Activated CD4-positive, alpha-beta T cell treated with anti-CD3 and anti-CD28 coated beads for 1 hour (primary cell): ENCODE measurements around the gene MED27.

Experiments
- DNase-seq: peaks from one replicate; pipeline ENCODE4 v3.0.0-alpha.2; 2020

MED27 gene

DNA sequence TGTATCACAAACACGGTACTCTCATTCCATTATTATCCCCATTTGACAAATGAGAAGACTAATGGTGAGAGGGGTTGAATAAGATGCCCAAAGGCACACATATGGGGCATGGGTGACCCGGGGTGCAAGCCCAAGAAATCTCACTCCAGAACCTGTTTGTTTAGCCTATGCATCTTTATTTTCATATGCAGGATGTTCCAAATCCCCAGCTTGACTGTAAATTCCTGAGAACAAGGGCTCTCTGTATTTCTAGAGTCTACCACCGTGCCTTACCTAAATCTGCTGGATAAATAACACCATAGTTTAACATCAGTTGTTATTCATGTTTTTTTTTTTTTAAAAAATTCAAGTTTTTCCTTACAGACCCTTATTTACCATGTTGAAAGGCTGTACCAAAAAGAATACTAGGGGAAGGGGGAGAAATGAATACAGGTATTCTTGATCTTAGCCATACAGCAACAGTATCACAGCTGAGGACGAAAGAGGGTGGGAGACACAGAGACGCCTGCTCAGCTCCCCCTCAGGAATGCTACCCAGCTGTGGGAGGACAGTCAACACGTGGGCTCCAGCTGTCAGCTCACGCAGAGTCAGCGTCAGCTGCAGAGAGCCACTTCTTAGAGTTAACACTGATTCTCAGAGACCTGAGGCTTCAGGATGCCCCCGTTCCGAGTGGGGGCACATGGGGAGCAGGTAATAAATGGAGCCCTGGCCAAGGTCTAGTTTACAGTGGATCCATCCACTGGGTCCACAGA, 86.6 kb downstream of the MED27 start:
- DNase-seq, result no peak

DNA sequence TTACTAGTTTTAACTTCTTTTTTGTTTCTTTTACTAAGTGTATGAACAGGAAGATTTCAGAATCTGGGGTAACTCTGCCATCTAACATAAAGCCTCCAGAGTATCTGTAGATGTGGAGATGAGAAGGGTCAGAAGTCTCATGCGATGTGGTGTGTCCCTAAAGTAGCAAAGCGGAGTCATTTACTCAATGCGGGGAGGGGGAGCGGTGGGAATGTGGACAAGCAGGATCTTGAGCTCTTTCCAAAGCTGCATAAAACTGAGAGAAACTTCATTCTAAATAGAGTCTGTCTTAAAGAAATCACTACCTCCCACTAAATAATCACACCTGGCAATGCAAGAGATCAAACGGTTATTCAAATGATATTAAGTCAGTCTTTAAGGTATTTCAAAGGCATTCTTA, 92.4 kb downstream of the MED27 start:
- DNase-seq, result no peak

GRCh38 chr9:131986576-131986975, 93.1 kb downstream of the MED27 start:
- DNase-seq, result no peak

- no peak for DNase-seq
These were observed 93.6 kb downstream of the MED27 start for GRCh38 chr9:131986089-131986488.

- no peak for DNase-seq
These were observed 95.1 kb downstream of the MED27 start for GRCh38 chr9:131984564-131984963.

- no peak for DNase-seq
These were observed 96.9 kb downstream of the MED27 start for GRCh38 chr9:131982671-131983239.

- no peak for DNase-seq
These were observed 97.6 kb downstream of the MED27 start for GRCh38 chr9:131982102-131982501.

DNA sequence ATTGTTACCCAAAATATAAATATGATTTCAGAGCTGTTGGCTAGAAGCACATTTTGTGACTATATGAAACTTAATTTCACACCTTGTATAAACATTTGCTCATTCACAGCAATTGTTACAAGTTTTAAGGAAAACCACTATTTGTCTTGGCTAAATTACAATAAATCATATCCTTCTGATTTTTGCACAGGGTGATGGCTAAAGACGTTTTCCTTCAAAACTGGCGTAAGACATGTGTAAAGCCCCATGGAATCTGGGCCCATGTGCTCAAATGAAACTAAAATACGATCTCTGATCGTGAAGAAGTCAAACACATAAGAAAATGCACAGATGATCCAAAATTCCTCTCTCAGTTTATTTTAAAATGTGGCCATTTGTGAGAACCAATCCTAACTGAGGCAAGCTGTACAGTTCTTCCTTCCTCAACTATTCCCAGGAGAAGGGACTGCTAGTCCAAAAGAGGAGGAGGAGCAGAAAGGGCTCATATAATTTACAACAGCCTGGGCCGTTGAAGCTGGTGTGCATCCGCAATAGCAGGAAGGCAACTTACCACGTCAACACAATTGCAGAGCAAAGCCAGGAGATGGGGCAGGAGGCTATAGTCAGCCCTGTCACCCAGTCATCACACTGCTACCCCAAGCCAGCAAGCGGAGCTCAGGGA, 98.4 kb downstream of the MED27 start:
- DNase-seq, result no peak

GRCh38 chr9:131980267-131981016, 99.2 kb downstream of the MED27 start:
- no peak for DNase-seq

GRCh38 chr9:131977109-131977838, 102.4 kb downstream of the MED27 start:
- no peak for DNase-seq

GRCh38 chr9:131976157-131977108, 103.2 kb downstream of the MED27 start:
- DNase-seq, result no peak

- DNase-seq, result no peak
These were observed 106.8 kb downstream of the MED27 start for GRCh38 chr9:131972889-131973288.

- DNase-seq, result no peak
These were observed 108.1 kb downstream of the MED27 start for GRCh38 chr9:131971482-131972074.

- DNase-seq, result no peak
These were observed 110.1 kb downstream of the MED27 start for GRCh38 chr9:131969469-131969989.

GRCh38 chr9:131968632-131969031, 111.0 kb downstream of the MED27 start:
- no peak for DNase-seq

- no peak for DNase-seq
These were observed 113.8 kb downstream of the MED27 start for GRCh38 chr9:131965841-131966240.

DNA sequence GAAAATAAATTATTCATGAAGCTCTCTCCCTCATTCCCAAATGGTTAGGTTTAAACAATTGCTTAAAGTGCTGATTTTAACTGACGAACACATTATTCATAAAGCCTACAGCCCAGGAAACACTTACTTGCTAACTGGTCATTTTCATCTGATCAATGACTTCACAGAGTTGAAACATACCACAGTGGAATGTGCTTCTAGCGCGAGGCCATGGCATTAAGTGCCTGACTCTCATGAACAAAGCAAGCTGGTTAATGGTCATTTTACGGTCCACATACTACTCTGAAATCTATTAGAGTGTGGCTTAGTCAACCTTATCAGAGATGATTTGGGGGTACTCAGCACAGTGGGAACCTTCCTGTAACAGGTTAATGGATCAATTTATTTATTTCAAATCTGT, 114.6 kb downstream of the MED27 start:
- DNase-seq, result no peak

- no peak for DNase-seq
These were observed 116.3 kb downstream of the MED27 start for GRCh38 chr9:131963072-131964030.

- no peak for DNase-seq
These were observed 118.2 kb downstream of the MED27 start for GRCh38 chr9:131961496-131961880.
